ENCODE measurements around the gene FEN1. TPM values are rescaled to one million over a fixed set of nuclear protein-coding genes. Genes with fewer than 3 reads are reported as not detected.

Gene FEN1
- total RNA-seq, 1 donor from 2014 or later: 19.8 TPM

- H3K4me3 Mint-ChIP-seq (ENCODE audit: unreplicated experiment): no peak overlapping the region
- DNase-seq (ENCODE audit: extremely low spot score, unreplicated experiment): no peak
- no peaks in the 10 kb centered on the region for H3K9me3 Mint-ChIP-seq (ENCODE audit: unreplicated experiment)
- no peak for TF ChIP-seq CTCF (IDR thresholded peaks at IDR 0.05)
- H3K27me3 Mint-ChIP-seq (ENCODE audit: unreplicated experiment): no peaks in the 10 kb centered on the region
- peaks cover 5% of the 10 kb centered on the region for H3K36me3 Mint-ChIP-seq (ENCODE audit: unreplicated experiment)
- no peak overlapping the region for H3K27ac Mint-ChIP-seq (ENCODE audit: unreplicated experiment)
- peaks cover 12% of the 10 kb centered on the region for H3K4me1 Mint-ChIP-seq (ENCODE audit: unreplicated experiment)
Measured at GRCh38 chr11:61782841-61783240, 9.9 kb upstream of the FEN1 start.

GRCh38 chr11:61783717-61784505 is 8.8 kb upstream of the FEN1 start:
- no peaks in the 10 kb centered on the region for H3K9me3 Mint-ChIP-seq (ENCODE audit: unreplicated experiment)

GRCh38 chr11:61784506-61784805 is 8.3 kb upstream of the FEN1 start:
- no peak for DNase-seq (ENCODE audit: extremely low spot score, unreplicated experiment)
- Mint-ChIP-seq H3K4me3 (ENCODE audit: unreplicated experiment) (no peak overlapping the region), H3K27ac (ENCODE audit: unreplicated experiment) (peak overlapping the region; percentile 39), H3K36me3 (ENCODE audit: unreplicated experiment) (peaks cover 8% of the 10 kb centered on the region), H3K27me3 (ENCODE audit: unreplicated experiment) (no peaks in the 10 kb centered on the region), H3K9me3 (ENCODE audit: unreplicated experiment) (no peaks in the 10 kb centered on the region), H3K4me1 (ENCODE audit: unreplicated experiment) (peaks cover 12% of the 10 kb centered on the region)
- no peak for TF ChIP-seq CTCF (IDR thresholded peaks at IDR 0.05)

More at GRCh38 chr11:61783717-61784505, 8.8 kb upstream of the FEN1 start:
- H3K4me3 Mint-ChIP-seq (ENCODE audit: unreplicated experiment): no peak overlapping the region
- H3K27ac Mint-ChIP-seq (ENCODE audit: unreplicated experiment): peak overlapping the region; percentile 39
- TF ChIP-seq CTCF (IDR thresholded peaks at IDR 0.05): no peak
- no peak for DNase-seq (ENCODE audit: extremely low spot score, unreplicated experiment)
- H3K27me3 Mint-ChIP-seq (ENCODE audit: unreplicated experiment): no peaks in the 10 kb centered on the region
- peaks cover 8% of the 10 kb centered on the region for H3K36me3 Mint-ChIP-seq (ENCODE audit: unreplicated experiment)
- peaks cover 12% of the 10 kb centered on the region for H3K4me1 Mint-ChIP-seq (ENCODE audit: unreplicated experiment)

- Mint-ChIP-seq H3K4me1 (ENCODE audit: unreplicated experiment) (peaks cover 12% of the 10 kb centered on the region), H3K36me3 (ENCODE audit: unreplicated experiment) (peaks cover 14% of the 10 kb centered on the region), H3K9me3 (ENCODE audit: unreplicated experiment) (no peaks in the 10 kb centered on the region), H3K27ac (ENCODE audit: unreplicated experiment) (no peak overlapping the region), H3K4me3 (ENCODE audit: unreplicated experiment) (no peak overlapping the region), H3K27me3 (ENCODE audit: unreplicated experiment) (no peaks in the 10 kb centered on the region)
- TF ChIP-seq CTCF (IDR thresholded peaks at IDR 0.05): no peak
- DNase-seq (ENCODE audit: extremely low spot score, unreplicated experiment): no peak
Measured at GRCh38 chr11:61785837-61786402, 6.8 kb upstream of the FEN1 start.

GRCh38 chr11:61787928-61788491 is 4.7 kb upstream of the FEN1 start:
- H3K4me3 Mint-ChIP-seq (ENCODE audit: unreplicated experiment): no peak overlapping the region
- no peak for DNase-seq (ENCODE audit: extremely low spot score, unreplicated experiment)
- TF ChIP-seq CTCF (IDR thresholded peaks at IDR 0.05): peak; percentile 52
- H3K27me3 Mint-ChIP-seq (ENCODE audit: unreplicated experiment): no peaks in the 10 kb centered on the region
- no peak overlapping the region for H3K27ac Mint-ChIP-seq (ENCODE audit: unreplicated experiment)
- H3K9me3 Mint-ChIP-seq (ENCODE audit: unreplicated experiment): no peaks in the 10 kb centered on the region
- peaks cover 17% of the 10 kb centered on the region for H3K4me1 Mint-ChIP-seq (ENCODE audit: unreplicated experiment)
- peaks cover 14% of the 10 kb centered on the region for H3K36me3 Mint-ChIP-seq (ENCODE audit: unreplicated experiment)
